GM21576 (cell line): ENCODE results near the gene GORASP2.
A peak's percentile ranks its signal among the peaks of the same experiment; 100 is the strongest.
"Not testable (repeated sequence)": the region's sequence is repeated elsewhere in the genome, so short reads cannot be mapped to it uniquely, and the experiment has no call there.

Experiments used
- ATAC-seq: cut with Tn5 transposase; IDR thresholded peaks from one replicate; pipeline ENCODE4 v1.9.1; 2021; ENCODE audit warnings: mild to moderate bottlenecking, moderate library complexity; ENCODE audit not compliant: unreplicated experiment

Gene GORASP2

GRCh38 chr2:170928824-170929685, at the start of gene GORASP2:
TSS of gene GORASP2 (plus strand) at chr2:170929253. CDS start at chr2:170929341, 88 bp downstream.
- peak; percentile 87 for ATAC-seq

- no peak for ATAC-seq
Observed at GRCh38 chr2:170881840-170882239, 47.2 kb upstream of the GORASP2 start.

- no peak for ATAC-seq
Observed at GRCh38 chr2:170882758-170883157, 46.3 kb upstream of the GORASP2 start.

GRCh38 chr2:170883683-170884082, 45.4 kb upstream of the GORASP2 start:
- ATAC-seq: no peak

- no peak for ATAC-seq
Observed at GRCh38 chr2:170885130-170885791, 43.8 kb upstream of the GORASP2 start.

- no peak for ATAC-seq
Observed at GRCh38 chr2:170886386-170886785, 42.7 kb upstream of the GORASP2 start.

- ATAC-seq: no peak
Observed at GRCh38 chr2:170887496-170887895, 41.6 kb upstream of the GORASP2 start.

GRCh38 chr2:170887896-170888295, 41.2 kb upstream of the GORASP2 start:
- no peak for ATAC-seq

GRCh38 chr2:170891893-170892292, 37.2 kb upstream of the GORASP2 start:
- ATAC-seq: no peak

- ATAC-seq: no peak
Observed at GRCh38 chr2:170892391-170892951, 36.6 kb upstream of the GORASP2 start.

GRCh38 chr2:170895023-170895757, 33.9 kb upstream of the GORASP2 start:
- ATAC-seq: no peak

- no peak for ATAC-seq
Observed at GRCh38 chr2:170896622-170897021, 32.4 kb upstream of the GORASP2 start.

- ATAC-seq: no peak
Observed at GRCh38 chr2:170897108-170897507, 31.9 kb upstream of the GORASP2 start.

GRCh38 chr2:170905864-170906263, 23.2 kb upstream of the GORASP2 start:
- ATAC-seq: no peak

- ATAC-seq: no peak
Observed at GRCh38 chr2:170911314-170911889, 17.7 kb upstream of the GORASP2 start.

GRCh38 chr2:170914994-170915666, 13.9 kb upstream of the GORASP2 start:
- not testable (repeated sequence) for ATAC-seq

GRCh38 chr2:170917219-170917913, 11.7 kb upstream of the GORASP2 start:
- ATAC-seq: no peak

GRCh38 chr2:170917957-170918356, 11.1 kb upstream of the GORASP2 start:
- no peak for ATAC-seq

- not testable (repeated sequence) for ATAC-seq
Observed at GRCh38 chr2:170921873-170922272, 7.2 kb upstream of the GORASP2 start.
